NT2/D1 (cell line): ENCODE data around the gene HS3ST5.

Source experiments
- SUZ12 ChIP-seq: IDR thresholded peaks from 2 replicates; pipeline ENCODE4 v1.6.1; 2011; ENCODE audit not compliant: insufficient read length, insufficient read depth; ENCODE audit errors: extremely low read depth
- YY1 ChIP-seq: IDR thresholded peaks from 2 replicates; pipeline ENCODE4 v1.6.1; 2011; ENCODE audit not compliant: insufficient read length, insufficient read depth
- ZNF274 ChIP-seq: IDR thresholded peaks from 2 replicates; pipeline ENCODE4 v1.6.1; 2011; ENCODE audit warnings: mild to moderate bottlenecking, low read depth, low read length

DNA sequence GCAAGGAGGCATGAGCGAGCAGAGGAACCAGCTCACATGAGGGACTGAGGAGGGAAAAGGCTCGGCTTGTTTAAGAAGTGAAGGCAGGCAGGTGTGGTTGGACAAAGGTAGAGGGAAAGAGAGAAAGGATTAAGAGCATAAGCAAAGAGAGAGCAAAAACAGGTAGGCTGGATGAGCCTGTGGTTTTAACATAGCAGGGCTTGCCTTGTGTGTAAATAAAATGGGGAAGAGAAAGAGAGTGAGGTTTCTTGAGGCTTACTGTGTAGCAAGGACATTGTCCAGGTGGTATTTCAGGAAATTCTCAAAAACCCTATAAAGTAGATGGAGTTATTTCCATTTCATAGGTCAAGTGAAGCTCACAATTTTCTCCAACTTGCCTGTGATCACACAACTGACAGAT, 278.0 kb downstream of the HS3ST5 start:
- TF ChIP-seq YY1 (no peak), ZNF274 (no peak), SUZ12 (no peak)
